ENCODE measurements around the gene ASIC3.
"Not testable (repeated sequence)": the region's sequence is repeated elsewhere in the genome, so short reads cannot be mapped to it uniquely, and the experiment has no call there.

The ASIC3 gene

DNA sequence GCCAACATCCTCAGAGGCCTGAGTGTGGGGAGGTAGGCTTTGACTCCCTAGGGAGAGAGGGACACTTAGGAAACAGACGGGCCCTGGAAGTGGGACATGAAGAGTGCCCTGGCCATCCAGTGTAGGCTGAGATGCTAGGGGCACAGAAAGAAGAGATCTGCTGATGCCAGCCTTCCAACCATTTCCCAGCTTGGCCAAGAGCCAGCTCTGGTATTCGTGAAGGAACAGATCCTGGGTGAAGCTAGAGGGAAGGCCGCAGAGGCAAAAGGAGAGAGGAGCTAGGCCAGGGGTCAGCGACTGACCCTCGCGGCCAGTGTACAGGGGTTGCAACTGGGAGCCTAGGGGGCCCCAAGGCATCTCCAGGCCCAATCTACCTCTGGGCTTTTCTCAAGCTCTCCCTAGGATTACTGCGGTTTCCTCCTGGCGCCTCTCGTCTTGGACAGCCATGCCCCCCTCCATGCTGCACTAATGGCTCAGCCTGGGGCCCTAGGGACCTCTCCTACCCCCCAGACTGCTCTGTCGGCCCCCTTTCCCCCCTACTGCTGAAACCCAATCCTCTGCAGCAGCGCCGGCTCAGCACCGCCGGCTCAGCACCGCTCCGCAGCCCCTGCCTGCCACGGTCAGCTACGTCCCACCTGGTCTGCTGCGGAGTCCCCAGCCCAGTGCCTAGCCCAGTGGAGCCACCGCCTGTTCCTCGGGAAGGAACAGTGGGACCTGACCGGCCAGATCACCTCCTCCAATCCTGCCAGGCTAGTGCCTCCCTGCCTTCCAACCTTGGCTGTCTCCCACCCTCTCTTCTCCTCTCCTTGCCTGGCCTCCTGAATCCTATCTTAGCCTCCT lies at the start of gene ASIC3:
Gene ASIC3 (plus strand): TSS at position 556 of the 840 bp plus-strand sequence. CDS start 355 bp downstream, outside the sequence.
- no peak for DNase-seq

DNA sequence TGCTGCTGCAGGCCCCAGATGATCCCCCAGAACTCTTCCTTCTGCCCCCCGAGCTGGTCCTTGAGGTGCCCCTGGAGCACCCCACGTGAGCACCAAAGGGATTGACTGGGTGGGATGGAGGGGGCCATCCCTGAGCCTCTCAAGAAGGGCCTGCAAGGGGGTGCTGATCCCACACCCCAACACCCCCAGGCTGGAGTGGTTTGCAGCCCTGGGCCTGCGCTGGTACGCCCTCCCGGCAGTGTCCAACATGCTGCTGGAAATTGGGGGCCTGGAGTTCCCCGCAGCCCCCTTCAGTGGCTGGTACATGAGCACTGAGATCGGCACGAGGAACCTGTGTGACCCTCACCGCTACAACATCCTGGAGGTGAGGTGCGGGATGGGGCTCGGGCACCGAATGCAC lies 49.3 kb upstream of the ASIC3 start:
- no peak for DNase-seq

DNA sequence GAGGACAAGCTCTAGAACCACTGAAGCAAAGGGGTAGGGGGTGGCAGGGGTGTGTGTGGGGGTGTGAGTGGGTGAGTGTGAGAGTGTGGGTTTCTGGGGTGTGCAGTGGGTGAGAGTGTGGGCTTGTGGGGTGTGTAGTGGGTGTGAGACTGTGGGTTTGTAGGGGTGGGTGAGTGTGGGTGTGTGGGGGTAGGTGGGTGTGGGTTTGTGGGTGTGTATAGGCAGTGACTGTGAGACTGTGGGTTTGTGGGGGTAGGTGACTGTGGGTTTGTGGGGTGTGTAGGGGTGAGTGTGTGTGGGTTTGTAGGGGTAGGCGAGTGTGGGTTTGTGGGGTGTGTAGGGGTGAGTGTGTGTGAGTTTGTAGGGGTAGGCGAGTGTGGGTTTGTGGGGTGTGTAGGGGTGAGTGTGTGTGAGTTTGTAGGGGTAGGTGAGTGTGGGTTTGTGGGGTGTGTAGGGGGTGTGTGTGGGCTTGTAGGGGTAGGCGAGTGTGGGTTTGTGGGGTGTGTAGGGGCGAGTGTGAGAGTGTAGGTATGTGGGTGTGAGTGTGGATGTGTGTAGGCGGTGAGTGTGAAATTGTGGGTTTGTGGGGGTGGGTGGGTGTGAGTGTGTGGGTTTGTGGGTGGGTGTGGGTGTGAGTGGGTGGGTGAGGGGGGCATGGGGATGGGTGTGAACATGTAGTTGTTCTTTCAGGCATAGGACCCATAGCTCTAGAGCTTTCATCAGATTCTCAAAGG lies 48.7 kb upstream of the ASIC3 start:
- DNase-seq = no peak

DNA sequence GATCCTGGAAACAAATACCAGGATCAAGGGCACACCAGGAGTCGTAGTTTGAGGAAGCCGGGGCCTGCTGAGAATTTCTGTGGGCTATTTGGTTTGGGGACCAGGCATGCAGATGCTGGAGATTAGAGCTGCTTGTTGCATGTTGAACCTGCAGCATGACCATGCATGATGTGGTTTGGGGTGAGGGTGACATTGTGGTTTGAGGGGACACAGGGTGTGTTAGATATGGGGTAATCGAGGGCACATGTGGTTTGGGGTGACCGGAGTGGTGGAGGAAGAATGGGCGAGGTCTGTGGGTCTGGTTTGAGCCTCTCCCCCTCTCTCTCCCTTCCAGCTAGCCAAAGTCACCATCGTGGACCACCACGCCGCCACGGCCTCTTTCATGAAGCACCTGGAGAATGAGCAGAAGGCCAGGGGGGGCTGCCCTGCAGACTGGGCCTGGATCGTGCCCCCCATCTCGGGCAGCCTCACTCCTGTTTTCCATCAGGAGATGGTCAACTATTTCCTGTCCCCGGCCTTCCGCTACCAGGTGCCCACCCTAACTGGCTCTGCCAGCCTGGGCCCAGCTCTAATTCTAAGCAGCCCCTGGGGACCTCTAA lies 47.3 kb upstream of the ASIC3 start:
- no peak for DNase-seq

DNA sequence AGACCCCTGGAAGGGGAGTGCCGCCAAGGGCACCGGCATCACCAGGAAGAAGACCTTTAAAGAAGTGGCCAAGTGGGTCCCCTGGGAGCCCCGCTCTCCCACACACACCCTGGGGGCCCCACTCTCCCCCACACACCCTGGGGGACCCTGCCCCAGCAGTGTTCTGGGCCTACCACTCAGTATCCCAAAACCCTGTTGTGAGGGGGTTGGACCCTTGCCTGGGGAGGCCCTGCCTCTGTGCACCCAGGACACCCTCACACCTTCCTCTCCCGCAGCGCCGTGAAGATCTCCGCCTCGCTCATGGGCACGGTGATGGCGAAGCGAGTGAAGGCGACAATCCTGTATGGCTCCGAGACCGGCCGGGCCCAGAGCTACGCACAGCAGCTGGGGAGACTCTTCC lies 46.8 kb upstream of the ASIC3 start:
- no peak for DNase-seq

DNA sequence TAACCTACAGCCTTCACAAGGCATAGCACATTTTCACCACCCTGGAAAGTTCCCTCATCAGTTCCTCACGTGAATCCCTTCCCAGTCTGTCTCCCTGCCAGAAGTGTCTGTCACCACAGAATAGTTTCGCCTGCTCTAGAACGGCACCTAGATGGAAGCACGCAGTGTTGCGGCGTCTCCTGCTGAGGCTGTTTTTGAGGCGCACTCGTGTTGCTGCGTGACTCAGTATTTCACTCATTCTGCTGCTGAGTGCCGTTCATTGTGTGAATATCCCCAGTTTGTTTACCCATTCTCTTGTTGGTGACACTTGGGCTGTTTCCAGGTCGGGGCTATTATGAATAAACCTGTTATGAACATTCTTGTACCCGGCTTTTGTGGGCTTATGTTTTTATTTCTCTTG lies 44.8 kb upstream of the ASIC3 start:
- no peak for DNase-seq

DNA sequence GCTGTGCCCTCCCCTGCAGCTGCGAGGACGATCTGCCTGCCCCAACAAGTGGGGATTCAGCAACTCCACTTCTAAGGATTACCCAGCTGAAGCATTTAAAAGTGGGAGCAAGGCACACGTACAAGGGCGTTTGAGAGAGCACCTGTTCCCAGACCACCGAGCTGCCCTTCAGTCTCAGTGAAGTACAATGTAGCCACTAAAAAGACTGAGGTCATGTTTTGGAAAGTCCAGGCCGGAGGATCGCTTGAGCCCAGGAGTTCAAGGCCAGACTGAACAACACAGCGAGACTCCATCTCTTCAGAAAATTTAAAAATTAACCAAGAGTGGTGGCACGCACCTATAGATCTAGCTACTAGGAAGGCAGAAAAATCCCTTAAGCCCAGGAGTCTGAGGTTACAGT lies 42.8 kb upstream of the ASIC3 start:
- no peak for DNase-seq

DNA sequence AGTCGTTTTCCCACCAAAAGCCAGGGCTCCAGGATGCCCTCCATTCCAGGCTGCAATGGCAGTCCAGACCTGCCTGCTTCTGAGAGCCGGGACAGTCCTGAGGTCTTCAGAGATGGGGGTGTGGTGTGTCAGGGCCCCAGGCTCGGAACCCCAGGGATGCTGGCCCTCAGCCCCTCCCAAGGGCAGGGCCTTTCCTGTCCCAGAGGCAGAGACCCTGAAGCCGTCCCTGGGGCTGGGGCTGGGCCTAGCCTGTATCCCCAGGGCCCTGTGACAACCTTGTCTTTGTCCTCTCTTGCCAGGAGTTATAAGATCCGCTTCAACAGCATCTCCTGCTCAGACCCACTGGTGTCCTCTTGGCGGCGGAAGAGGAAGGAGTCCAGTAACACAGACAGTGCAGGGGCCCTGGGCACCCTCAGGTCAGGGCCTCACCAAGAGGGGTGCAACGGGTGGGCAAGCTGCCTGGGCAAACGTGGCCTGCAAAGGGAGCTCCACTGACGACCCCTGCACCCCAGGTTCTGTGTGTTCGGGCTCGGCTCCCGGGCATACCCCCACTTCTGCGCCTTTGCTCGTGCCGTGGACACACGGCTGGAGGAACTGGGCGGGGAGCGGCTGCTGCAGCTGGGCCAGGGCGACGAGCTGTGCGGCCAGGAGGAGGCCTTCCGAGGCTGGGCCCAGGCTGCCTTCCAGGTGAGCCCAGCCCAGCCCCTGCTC lies 41.6 kb upstream of the ASIC3 start:
- DNase-seq = no peak

DNA sequence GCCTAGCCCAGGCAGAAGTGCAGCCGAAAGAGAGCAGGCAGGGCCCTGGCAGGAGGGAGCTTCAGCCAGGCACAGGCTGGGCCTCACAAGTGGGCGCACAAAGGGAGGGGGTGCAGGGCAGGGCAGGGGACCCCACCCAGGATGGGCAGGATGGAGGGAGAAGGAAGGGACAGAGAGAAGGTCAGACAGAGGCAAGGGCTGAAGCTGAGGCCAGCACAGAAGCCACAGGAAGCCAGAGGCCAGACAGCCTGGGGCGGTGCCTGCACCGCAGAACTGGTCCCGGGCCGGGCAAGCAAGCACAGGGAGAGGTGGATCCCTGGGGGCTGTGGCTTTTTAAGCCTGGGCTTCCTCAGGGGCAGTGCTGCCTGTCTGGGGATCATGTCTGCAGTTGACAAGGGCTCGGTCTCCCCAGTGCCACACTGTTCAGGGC lies 40.8 kb upstream of the ASIC3 start:
- DNase-seq = no peak

DNA sequence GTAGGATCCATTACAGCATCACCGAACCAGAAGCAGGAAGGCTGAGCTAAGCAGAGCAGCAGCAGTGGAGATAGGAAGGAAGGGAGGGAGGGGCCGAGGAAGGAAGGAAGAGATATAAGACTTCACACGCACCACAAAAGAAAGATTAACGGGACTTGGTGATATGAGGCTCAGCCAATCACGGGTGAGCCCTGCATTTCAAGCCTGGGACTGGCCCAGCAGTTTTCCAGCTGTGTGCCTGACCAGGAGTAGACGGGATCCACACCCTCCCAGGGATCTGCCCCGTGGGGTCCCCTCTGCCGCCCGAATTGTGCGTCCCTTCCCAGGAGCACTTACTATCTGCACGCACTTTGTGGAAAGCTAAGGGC lies 40.2 kb upstream of the ASIC3 start:
- no peak for DNase-seq

DNA sequence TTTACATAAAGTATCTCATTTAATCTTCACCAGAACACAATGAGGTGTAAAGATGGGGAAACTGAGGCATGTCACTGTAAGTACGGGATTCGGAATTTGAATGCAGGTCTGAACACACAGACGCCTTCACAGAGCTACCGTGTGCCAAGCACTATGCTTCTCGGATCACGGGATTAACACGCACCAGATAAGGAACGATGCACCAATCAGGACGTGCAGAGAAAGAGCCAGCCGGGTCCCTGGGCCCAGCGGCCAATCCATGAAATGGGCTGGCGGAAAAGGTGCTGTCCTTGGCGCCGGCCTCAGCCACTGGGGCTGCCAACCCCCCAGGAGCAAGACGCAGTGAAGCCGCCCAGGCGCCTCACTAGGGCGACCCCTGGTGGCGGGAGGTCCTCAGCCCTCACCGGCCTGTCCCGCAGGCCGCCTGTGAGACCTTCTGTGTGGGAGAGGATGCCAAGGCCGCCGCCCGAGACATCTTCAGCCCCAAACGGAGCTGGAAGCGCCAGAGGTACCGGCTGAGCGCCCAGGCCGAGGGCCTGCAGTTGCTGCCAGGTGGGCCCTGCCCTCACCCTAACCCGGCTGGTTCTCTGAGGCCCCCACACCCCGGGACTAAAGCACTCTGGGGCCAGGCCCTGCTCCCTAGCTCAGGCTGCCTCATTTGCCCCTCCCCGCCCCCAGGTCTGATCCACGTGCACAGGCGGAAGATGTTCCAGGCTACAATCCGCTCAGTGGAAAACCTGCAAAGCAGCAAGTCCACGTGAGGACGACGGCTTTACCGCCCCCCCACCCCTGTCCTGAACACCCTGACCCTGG lies 39.6 kb upstream of the ASIC3 start:
- no peak for DNase-seq

DNA sequence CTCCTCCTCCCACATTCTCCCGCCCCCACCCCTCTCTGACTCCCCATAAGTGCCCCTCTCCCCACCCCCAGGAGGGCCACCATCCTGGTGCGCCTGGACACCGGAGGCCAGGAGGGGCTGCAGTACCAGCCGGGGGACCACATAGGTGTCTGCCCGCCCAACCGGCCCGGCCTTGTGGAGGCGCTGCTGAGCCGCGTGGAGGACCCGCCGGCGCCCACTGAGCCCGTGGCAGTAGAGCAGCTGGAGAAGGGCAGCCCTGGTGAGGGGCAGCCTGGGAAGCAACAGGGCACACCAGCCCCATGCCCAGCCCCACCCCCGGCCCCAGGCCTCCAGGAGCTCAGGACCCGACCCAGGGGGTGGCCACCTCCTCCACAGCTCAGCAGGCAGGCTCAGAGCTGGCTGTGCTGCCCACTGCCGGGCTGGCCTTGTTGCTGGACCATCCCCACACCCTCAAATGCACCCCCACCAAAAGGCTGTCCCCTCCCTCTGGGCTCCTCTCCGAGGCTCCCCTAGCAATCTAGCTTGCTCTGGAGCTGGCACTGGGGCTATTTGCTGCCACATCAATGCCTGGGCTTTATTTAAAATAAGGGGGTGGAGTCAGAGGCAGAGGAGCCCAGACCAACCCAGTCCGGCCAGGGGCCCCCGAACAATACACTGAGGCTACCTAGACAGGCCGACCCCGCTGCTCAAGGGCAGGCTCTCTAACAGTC lies 38.8 kb upstream of the ASIC3 start:
- DNase-seq = no peak

DNA sequence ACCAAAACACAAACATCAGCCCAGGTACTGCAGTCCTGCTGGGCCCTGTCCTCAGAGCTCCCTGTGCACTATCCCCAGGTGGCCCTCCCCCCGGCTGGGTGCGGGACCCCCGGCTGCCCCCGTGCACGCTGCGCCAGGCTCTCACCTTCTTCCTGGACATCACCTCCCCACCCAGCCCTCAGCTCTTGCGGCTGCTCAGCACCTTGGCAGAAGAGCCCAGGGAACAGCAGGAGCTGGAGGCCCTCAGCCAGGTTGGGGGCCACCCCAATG lies 38.4 kb upstream of the ASIC3 start:
- DNase-seq = no peak

DNA sequence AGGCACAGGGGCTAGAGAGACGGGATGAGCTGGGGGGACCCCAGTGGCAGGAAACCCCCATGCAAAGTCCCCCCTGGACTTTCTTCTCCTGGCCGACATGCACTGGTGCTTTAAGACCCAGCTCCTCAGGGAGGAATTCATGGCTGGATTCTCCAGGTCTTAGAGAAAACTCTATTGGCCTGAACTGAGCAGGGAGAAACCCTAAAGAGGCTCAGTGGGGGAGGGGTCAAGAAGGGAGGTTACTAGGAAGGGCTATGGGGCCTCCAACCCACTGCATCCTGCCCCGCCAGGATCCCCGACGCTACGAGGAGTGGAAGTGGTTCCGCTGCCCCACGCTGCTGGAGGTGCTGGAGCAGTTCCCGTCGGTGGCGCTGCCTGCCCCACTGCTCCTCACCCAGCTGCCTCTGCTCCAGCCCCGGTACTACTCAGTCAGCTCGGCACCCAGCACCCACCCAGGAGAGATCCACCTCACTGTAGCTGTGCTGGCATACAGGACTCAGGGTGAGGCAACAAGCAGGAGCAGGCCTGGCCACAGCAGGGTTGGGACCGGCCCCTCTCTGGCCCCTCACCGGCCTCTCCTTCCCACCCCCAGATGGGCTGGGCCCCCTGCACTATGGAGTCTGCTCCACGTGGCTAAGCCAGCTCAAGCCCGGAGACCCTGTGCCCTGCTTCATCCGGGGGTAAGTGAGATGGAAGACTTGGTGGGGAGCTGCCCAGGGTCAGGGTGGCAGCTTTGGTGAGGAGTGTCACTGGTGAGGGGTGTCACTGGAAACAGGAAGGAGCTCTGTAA lies 37.8 kb upstream of the ASIC3 start:
- DNase-seq = no peak

DNA sequence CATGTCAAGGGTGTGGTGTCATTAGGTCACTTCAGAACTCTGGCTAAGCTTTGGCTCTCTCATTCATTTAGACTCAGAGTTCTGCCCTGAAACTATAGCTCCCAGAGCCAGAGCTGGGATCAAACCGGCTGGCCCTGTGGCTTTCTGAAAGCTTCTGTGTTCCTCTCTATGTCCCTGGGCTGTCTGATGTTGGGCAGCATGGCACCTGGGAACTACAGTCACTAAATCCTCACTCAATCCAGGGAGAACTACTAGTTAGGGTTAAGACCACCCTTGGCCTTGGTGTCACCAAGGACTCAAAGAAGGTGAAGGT lies 37.3 kb upstream of the ASIC3 start:
- no peak for DNase-seq

DNA sequence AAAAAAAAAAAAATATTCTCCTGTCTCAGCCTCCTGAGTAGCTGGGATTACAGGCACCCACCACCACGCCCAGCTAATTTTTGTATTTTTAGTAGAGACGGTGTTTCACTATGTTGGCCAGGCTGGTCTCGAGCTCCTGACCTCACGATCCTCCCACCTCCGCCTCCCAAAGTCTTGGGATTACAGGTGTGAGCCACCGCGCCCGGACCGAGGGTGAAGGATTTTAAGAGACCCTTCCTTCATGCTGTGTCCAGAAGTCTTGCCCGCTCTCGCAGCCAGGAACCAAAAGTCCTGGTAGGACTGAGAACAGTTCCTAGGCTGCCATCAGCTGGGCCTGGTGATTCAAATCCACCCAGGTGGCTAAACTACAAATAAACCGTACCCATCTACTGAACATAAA lies 36.7 kb upstream of the ASIC3 start:
- DNase-seq = not testable (repeated sequence)

DNA sequence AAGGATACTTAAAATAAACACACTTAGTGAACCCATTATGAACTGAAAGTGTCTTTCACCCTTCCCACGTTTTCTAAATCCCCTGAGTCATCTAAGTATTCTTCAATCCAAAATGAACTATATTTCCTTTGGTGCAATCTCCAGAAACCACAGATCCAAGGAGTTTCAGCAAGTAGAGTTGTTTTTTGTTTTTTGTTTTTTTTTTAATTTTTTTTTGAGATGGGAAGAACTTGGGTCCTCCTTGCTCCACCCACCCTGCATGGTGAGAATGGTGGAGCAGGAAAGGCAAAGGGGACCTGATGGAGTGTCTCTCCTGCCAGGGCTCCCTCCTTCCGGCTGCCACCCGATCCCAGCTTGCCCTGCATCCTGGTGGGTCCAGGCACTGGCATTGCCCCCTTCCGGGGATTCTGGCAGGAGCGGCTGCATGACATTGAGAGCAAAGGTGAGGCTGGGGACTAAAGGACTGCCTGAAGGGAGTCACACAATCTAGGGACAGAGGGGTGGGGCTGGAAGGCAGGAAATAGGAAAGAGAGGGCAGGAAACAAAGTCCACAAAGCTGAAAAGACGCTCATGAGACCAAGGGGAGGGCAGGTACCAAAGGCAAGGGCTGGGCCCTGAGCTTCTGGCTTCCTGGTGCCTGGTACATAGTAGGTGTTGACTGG lies 36.2 kb upstream of the ASIC3 start:
- DNase-seq = no peak

DNA sequence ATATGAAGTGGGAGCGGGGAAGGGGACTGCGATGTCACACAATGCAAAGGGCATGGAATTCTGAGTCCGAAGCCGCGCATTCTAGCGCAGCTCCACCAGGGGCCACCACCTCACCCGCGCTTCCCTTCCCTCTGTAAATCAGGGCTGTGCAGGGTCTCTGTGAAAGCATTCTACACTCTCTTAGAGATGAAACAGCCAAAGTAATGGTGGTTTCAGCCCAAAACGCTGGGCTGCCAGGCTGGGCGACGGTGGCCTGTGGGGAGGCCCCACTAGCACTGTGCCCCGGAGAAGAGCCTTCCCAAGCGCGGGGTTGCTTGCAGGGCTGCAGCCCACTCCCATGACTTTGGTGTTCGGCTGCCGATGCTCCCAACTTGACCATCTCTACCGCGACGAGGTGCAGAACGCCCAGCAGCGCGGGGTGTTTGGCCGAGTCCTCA lies 35.4 kb upstream of the ASIC3 start:
- DNase-seq = peak in 1 of 2 experiments; percentile 16

DNA sequence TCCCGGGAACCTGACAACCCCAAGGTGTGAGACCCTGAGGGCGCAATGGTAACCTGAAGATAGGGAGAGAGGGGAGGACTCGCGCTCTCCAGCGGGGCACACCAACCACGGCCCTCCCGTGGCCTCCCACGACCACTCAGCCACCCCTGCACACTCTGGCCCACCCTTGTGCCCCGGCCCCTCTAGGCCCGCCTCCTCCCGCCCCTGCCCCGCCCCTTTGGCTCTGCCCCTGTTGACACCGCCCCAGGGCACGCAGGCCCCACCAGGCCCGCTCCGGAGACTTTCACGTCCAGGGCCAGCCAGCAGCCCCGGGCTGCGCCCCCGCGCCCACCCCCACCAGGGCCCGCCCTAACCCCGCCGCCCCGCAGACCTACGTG lies 35.0 kb upstream of the ASIC3 start:
- no peak for DNase-seq

DNA sequence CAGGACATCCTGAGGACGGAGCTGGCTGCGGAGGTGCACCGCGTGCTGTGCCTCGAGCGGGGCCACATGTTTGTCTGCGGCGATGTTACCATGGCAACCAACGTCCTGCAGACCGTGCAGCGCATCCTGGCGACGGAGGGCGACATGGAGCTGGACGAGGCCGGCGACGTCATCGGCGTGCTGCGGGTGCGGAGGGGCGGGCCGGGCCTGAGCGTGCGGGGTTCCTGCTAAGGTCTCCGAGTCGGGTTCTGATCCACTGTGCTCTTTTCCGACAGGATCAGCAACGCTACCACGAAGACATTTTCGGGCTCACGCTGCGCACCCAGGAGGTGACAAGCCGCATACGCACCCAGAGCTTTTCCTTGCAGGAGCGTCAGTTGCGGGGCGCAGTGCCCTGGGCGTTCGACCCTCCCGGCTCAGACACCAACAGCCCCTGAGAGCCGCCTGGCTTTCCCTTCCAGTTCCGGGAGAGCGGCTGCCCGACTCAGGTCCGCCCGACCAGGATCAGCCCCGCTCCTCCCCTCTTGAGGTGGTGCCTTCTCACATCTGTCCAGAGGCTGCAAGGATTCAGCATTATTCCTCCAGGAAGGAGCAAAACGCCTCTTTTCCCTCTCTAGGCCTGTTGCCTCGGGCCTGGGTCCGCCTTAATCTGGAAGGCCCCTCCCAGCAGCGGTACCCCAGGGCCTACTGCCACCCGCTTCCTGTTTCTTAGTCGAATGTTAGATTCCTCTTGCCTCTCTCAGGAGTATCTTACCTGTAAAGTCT lies 34.4 kb upstream of the ASIC3 start:
- DNase-seq = no peak
